Measurements from ENCODE around the gene ANKS1A. TPM values are rescaled to one million over a fixed set of nuclear protein-coding genes. Genes with fewer than 3 reads are reported as not detected.

Gene ANKS1A
- total RNA-seq, 1 experiment from 2014 or later, result 35.0 TPM

GRCh38 chr6:35038076-35038475, 149.0 kb downstream of the ANKS1A start (continued):
- TF ChIP-seq ZNF281 (CRISPR knock-in tag; IDR thresholded peaks at IDR 0.05), result no peak
- TF ChIP-seq SMAD4 (CRISPR knock-in tag; IDR thresholded peaks at IDR 0.05), result no peak

DNA sequence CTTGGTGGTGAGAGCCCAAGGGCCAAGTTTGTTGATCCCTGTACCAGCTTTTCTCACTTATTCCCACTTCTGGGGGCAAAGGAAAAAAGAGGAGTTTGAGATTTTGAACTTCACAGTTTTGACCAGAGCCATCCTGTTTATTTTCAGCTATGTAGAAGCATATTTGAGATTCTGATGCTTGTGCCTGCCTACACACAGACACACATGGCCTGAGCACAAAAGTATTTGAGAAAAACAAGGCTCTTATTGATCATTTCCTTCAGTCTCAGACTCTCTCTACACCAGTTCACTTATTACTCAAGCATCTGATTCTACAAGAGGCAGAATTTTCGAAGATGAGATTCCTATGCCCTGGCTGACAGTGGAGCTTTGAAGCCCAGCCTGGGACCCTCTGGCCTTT, 151.3 kb downstream of the ANKS1A start:
- H3K4me3 Mint-ChIP-seq, result no peak overlapping the region
- ChIA-PET CTCF (no interaction called here), POLR2A (no interaction called here)
- DNase-seq (ENCODE audit: low spot score) (no peak), ATAC-seq (no peak)
- no peaks in the 10 kb centered on the region for H3K27me3 Mint-ChIP-seq (ENCODE audit: low read depth)
- no peaks in the 10 kb centered on the region for H3K9me3 Mint-ChIP-seq
- TF ChIP-seq ETV6 (CRISPR knock-in tag; IDR thresholded peaks at IDR 0.05), result no peak
- no peak for TF ChIP-seq ESRRA (CRISPR knock-in tag; IDR thresholded peaks at IDR 0.05; ENCODE audit: borderline replicate concordance)
- TF ChIP-seq HMGA2 (CRISPR knock-in tag; IDR thresholded peaks at IDR 0.05), result no peak
- TF ChIP-seq NR1H2 (CRISPR knock-in tag; IDR thresholded peaks at IDR 0.05), result no peak
- TF ChIP-seq JUN (CRISPR knock-in tag; IDR thresholded peaks at IDR 0.05), result no peak
- TF ChIP-seq ATF1 (CRISPR knock-in tag; IDR thresholded peaks at IDR 0.05), result no peak
- TF ChIP-seq ZNF425 (CRISPR knock-in tag; conservative IDR thresholded peaks at IDR 0.05), result no peak
- TF ChIP-seq AFF4 (CRISPR knock-in tag; IDR thresholded peaks at IDR 0.05; ENCODE audit: borderline replicate concordance), result no peak
- TF ChIP-seq ZNF423 (CRISPR knock-in tag; IDR thresholded peaks at IDR 0.05), result no peak
- TF ChIP-seq ZNF219 (CRISPR knock-in tag; IDR thresholded peaks at IDR 0.05; ENCODE audit: borderline replicate concordance), result no peak
- TF ChIP-seq KAT7 (CRISPR knock-in tag; IDR thresholded peaks at IDR 0.05; ENCODE audit: borderline replicate concordance), result no peak
- no peak for TF ChIP-seq TEAD1 (CRISPR knock-in tag; IDR thresholded peaks at IDR 0.05)
- no peak for TF ChIP-seq ZNF416 (CRISPR knock-in tag; IDR thresholded peaks at IDR 0.05)
- TF ChIP-seq CBFB (CRISPR knock-in tag; IDR thresholded peaks at IDR 0.05; ENCODE audit: low read depth), result no peak
- TF ChIP-seq, protein P1, sequence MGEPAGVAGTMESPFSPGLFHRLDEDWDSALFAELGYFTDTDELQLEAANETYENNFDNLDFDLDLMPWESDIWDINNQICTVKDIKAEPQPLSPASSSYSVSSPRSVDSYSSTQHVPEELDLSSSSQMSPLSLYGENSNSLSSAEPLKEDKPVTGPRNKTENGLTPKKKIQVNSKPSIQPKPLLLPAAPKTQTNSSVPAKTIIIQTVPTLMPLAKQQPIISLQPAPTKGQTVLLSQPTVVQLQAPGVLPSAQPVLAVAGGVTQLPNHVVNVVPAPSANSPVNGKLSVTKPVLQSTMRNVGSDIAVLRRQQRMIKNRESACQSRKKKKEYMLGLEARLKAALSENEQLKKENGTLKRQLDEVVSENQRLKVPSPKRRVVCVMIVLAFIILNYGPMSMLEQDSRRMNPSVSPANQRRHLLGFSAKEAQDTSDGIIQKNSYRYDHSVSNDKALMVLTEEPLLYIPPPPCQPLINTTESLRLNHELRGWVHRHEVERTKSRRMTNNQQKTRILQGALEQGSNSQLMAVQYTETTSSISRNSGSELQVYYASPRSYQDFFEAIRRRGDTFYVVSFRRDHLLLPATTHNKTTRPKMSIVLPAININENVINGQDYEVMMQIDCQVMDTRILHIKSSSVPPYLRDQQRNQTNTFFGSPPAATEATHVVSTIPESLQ (CRISPR knock-in tag; IDR thresholded peaks at IDR 0.05), result no peak
- H3K4me1 Mint-ChIP-seq, result peaks cover 39% of the 10 kb centered on the region
- peaks cover 3% of the 10 kb centered on the region; the same call in 1 of the 2 replicates for H3K36me3 Mint-ChIP-seq
- 0 out of 2 replicates have a peak overlapping the region, but pooled peaks have one; percentile 46 for H3K27ac Mint-ChIP-seq

All from WTC11 (cell line).